K562 (cell line): ENCODE data around the gene NEDD9. TPM values are rescaled to one million over a fixed set of nuclear protein-coding genes. Genes with fewer than 3 reads are reported as not detected.

Source experiments
- ATAC-seq: fragments of 200-7000 bp; cut with Tn5 transposase; 3 replicates; pipeline ENCODE4 v1.9.1; 2020; ENCODE audit warnings: moderate library complexity
- BruUV-seq: library from RNA; stranded (reverse); fragments of 400-500 nt; replicated peaks from 2 replicates; lab custom pipeline; 2021; lab: Mats Ljungman, UMichigan
- CTCF ChIA-PET: fragments of 300-600 bp; formaldehyde crosslinking; extraction: SDS; loops from one replicate; lab custom pipeline; 2021; ENCODE audit warnings: low intra/inter-chr PET ratio; lab: Yijun Ruan, JAX
- POLR2A ChIA-PET: fragments of 300-600, 350-650 bp; sonication (Branson Sonifier 250); formaldehyde crosslinking; extraction: SDS; loops from one replicate; lab custom pipeline; 2021; ENCODE audit warnings: antibody characterized with exemption, inconsistent platforms; lab: Yijun Ruan, JAX
- DNase-seq, 4 experiments: peaks; one replicate each; pipeline versions ENCODE4 v3.0.0 to v3.0.0-alpha.2; 2011 to 2018; ENCODE audit warnings: low spot score in 3 of 4, mixed read lengths in 3 of 4; ENCODE audit errors: extremely low read depth in 1 of 4
- FAIRE-seq: peaks from 2 replicates; lab custom pipeline; 2011; peaks lifted over from hg19 to GRCh38; lab: Jason Lieb, UNC
- H2AFZ ChIP-seq: 2 replicates; pipeline ENCODE4 v1.6.0; 2011; ENCODE audit warnings: low read depth, low read length, control low read depth, inconsistent platforms
- H3K27ac ChIP-seq: fragments of 200-600 bp; 3 replicates; pipeline ENCODE4 v1.8.0; 2011; ENCODE audit warnings: low read depth, mild to moderate bottlenecking, control low read depth, inconsistent platforms, low read length, moderate library complexity, mixed read lengths; ENCODE audit errors: extremely low read depth
- H3K27me3 ChIP-seq, 2 experiments: fragments of 300-600 bp in 1 of 2; 2 replicates in 1 of 2; 3 replicates in 1 of 2; pipeline versions ENCODE4 v1.6.0 to v1.8.0; 2011; ENCODE audit warnings: inconsistent platforms in 2 of 2, low read length in 2 of 2, mild to moderate bottlenecking in 1 of 2, mixed read lengths in 1 of 2, moderate library complexity in 1 of 2; ENCODE audit not compliant: control insufficient read depth in 2 of 2, insufficient read depth in 2 of 2
- H3K36me3 ChIP-seq: fragments of 300-600 bp; 3 replicates; pipeline ENCODE4 v1.8.0; 2011; ENCODE audit warnings: mild to moderate bottlenecking, low read length, inconsistent platforms; ENCODE audit not compliant: control insufficient read depth, insufficient read depth
- H3K4me1 ChIP-seq, 2 experiments: fragments of 200-600 bp in 1 of 2; replicated peaks in 1 of 2; 2 replicates in 1 of 2; 3 replicates in 1 of 2; pipeline versions ENCODE4 v1.5.1 to v1.8.0; 2011; ENCODE audit warnings: inconsistent platforms in 2 of 2, low read length in 2 of 2, mild to moderate bottlenecking in 1 of 2, mixed read lengths in 1 of 2, moderate library complexity in 1 of 2; ENCODE audit not compliant: control insufficient read depth in 2 of 2, insufficient read depth in 2 of 2
- H3K4me2 ChIP-seq: 2 replicates; pipeline ENCODE4 v1.6.1; 2011; ENCODE audit warnings: low read length, control low read depth, inconsistent platforms, mixed read lengths; ENCODE audit not compliant: insufficient read depth
- H3K4me3 ChIP-seq: fragments of 200-600 bp; sonication (generic), shearing (Covaris generic); 2 replicates; pipeline ENCODE4 v1.5.1; 2016; ENCODE audit warnings: control low read depth, inconsistent platforms
- H3K79me2 ChIP-seq: fragments of 200-600 bp; 3 replicates; pipeline ENCODE4 v1.8.0; 2011; ENCODE audit warnings: low read length, inconsistent platforms; ENCODE audit not compliant: control insufficient read depth, insufficient read depth
- H3K9ac ChIP-seq, 2 experiments: 2 replicates each; pipeline versions ENCODE4 v1.6.0 to v1.6.1; 2011; ENCODE audit warnings: low read depth in 2 of 2, low read length in 2 of 2, control low read depth in 1 of 2, inconsistent platforms in 1 of 2, mild to moderate bottlenecking in 1 of 2, mixed read lengths in 1 of 2; ENCODE audit not compliant: insufficient read depth in 1 of 2
- H3K9me1 ChIP-seq: one replicate; pipeline ENCODE4 v1.6.0; 2011; ENCODE audit warnings: inconsistent platforms, mild to moderate bottlenecking, low read length, moderate library complexity; ENCODE audit not compliant: control insufficient read depth, insufficient read depth
- H3K9me3 ChIP-seq: replicated peaks from 2 replicates; pipeline ENCODE4 v1.5.1; 2011; ENCODE audit warnings: low read depth, low read length, inconsistent platforms; ENCODE audit not compliant: control insufficient read depth, insufficient read depth
- H4K20me1 ChIP-seq: replicated peaks from 2 replicates; pipeline ENCODE4 v1.6.1; 2011; ENCODE audit warnings: low read length, inconsistent platforms, mixed read lengths; ENCODE audit not compliant: control insufficient read depth, insufficient read depth
- CSDE1 ChIP-seq, 2 experiments: fragments of 450-650 bp; IDR thresholded peaks; 2 replicates each; pipeline ENCODE4 v1.6.1; 2016; ENCODE audit warnings: mild to moderate bottlenecking in 1 of 2
- ILK ChIP-seq: fragments of 450-650 bp; IDR thresholded peaks from 2 replicates; pipeline ENCODE4 v1.6.1; 2016; ENCODE audit warnings: missing genetic modification characterization, low read depth, mild to moderate bottlenecking, missing compliant biosample characterization, moderate library complexity, borderline replicate concordance
- MAFK ChIP-seq: IDR thresholded peaks from 2 replicates; pipeline ENCODE4 v1.6.1; 2011; ENCODE audit warnings: low read length, improper control_type of control experiment
- RCOR1 ChIP-seq, 2 experiments: IDR thresholded peaks; 2 replicates each; pipeline ENCODE4 v1.6.1; 2012; ENCODE audit warnings: low read depth in 2 of 2, low read length in 2 of 2, borderline replicate concordance in 1 of 2, improper control_type of control experiment in 1 of 2
- ZNF354B ChIP-seq: fragments of 250-450 bp; sonication (Bioruptor Pico); IDR thresholded peaks from 2 replicates; pipeline ENCODE4 v1.4.0; 2020
- ZNF589 ChIP-seq: fragments of 200-800 bp; sonication (Bioruptor generic); IDR thresholded peaks from 2 replicates; pipeline ENCODE4 v1.6.1; 2016; ENCODE audit warnings: low read depth, missing genetic modification characterization, missing compliant biosample characterization
- WGBS: fragments of 100-300 bp; shearing (Covaris generic); methylation state at CpG from one replicate; pipeline ENCODE4 v1.1.6; 2016; ENCODE audit warnings: low coverage, mixed read lengths; ENCODE audit not compliant: insufficient coverage; ENCODE audit errors: missing lambda C conversion rate; 5-methylcytosine and 5-hydroxymethylcytosine counted together
- in situ Hi-C: fragments of 300-500 bp; cut with MboI; formaldehyde crosslinking; loops from 4 replicates; pipeline ENCODE4 v1.15.0; 2018; ENCODE audit warnings: inconsistent platforms, mixed read lengths
- intact Hi-C: fragments of 100-400 bp; cut with micrococcal nuclease; formaldehyde crosslinking; loops from 2 replicates; pipeline ENCODE4 v1.14.2; 2022
- polyA plus RNA-seq, 8 experiments: library from polyadenylated mRNA; depleted of rRNA in 4 of 8; stranded (reverse) in 5 of 8; unstranded in 3 of 8; fragments of >200 nt; fragmentation: Nextera tagmentation in 2 of 8; fragmentation: Illumina TruSeq in 1 of 8; extraction: Ambion mirVana in 2 of 8; extraction: Trizol in 1 of 8; gene quantifications; 2 replicates each; pipeline versions ENCODE4 v1.2.1 to v1.2.3, GENCODE V29; 2011 to 2014; ENCODE audit warnings: inconsistent platforms in 1 of 8, missing spikeins in 1 of 8
- total RNA-seq, 7 experiments: library from RNA; depleted of rRNA in 6 of 7; stranded (reverse); fragments of >200 nt in 6 of 7; fragmentation: Illumina TruSeq in 2 of 7; extraction: Trizol in 2 of 7; gene quantifications; 2 replicates each; pipeline versions ENCODE4 v1.2.1 to v1.2.3, GENCODE V29; 2011 to 2021; ENCODE audit warnings: low replicate concordance in 1 of 7
- TF ChIP-seq, protein P1 (sequence below): IDR thresholded peaks from 2 replicates; pipeline ENCODE4 v1.6.1; 2016; ENCODE audit warnings: missing genetic modification characterization, missing compliant biosample characterization

NEDD9 gene
- total and polyA plus RNA-seq, 9 of the 15 experiments (the other 6 are each of a cell fraction or from before 2014, with no cell fraction given), result 0.04 to 0.18 (median 0.15) TPM; not detected in 6

DNA sequence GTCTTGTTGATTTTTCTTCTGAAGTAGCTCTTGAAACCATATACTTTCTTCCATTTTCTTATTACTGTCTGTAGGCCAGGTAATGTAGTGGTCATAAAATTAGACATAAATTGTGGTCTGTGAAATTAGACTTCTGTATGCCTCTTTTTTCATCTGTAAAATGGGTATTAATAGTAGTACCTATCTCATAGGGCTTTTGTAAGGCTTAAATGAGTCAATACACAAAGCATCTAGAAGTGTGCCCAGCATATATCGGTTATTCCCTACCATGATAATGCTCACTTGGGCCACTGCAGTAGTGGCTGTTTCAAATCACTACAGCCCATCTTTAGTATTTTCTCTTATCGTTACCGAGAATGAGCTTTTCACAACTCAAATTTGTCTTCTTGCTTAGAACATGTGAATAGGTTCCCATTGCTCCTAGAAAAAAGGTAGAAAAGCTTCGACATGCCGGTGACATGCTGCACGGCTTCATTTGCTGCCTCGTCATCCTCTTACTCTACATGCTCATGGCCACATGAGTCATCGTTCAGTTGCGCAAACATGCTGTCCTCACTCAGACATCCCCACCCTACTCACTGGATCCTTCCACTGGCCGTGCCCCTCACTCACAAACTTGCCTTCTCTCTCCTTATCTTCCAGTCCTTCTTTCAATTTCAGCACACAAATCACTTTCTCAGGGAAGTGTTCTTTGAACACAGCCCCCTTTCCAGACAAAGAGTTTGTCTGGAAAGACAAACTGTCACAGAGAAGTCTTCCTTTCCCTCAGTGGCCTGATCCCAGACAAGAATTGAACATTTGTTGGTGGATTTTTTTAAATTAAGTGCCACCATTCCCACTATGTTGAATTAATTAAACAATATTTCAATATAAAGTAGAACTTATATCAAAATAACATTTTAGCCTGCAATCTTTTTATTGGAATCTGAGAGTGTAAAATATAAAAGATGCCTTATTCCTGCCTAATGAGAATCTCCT lies 88.8 kb downstream of the NEDD9 start (continued):
- TF ChIP-seq CSDE1 (IDR thresholded peaks at IDR 0.05) (no peak), RCOR1 (IDR thresholded peaks at IDR 0.05; ENCODE audit: borderline replicate concordance in 1 of 2, low read depth in 2 of 2, low read length in 2 of 2) (peak in 1 of 2 experiments; percentile 90; a peak in 2 of 4 replicates), ZNF589 (CRISPR knock-in tag) (0 out of 2 replicates have a peak, but pooled peaks have one; percentile 59)

GRCh38 chr6:11142296-11143027 lies 90.0 kb downstream of the NEDD9 start:
- no peak overlapping the region for H3K4me3 ChIP-seq
- H3K36me3 ChIP-seq, result no peaks in the 10 kb centered on the region
- no peak overlapping the region for H3K9ac ChIP-seq
- intact Hi-C loops (loop anchor here (5.0 to 10.0 kb wide), 3 partner anchors 45 to 188 kb away; partner anchors contain the start of gene NEDD9), in situ Hi-C loops (no loop called here)
- H3K9me3 ChIP-seq, result no peaks in the 10 kb centered on the region
- H3K27ac ChIP-seq, result no peak overlapping the region
- WGBS, result 72% methylated on average over 7 of the region's 8 CpGs
- no peaks in the 10 kb centered on the region for H4K20me1 ChIP-seq
- no TSS peak for BruUV-seq
- DNase-seq, result no peak
- no peak overlapping the region for H2AFZ ChIP-seq
- H3K79me2 ChIP-seq, result no peaks in the 10 kb centered on the region
- FAIRE-seq, result no peak
- peaks cover 0 to 8% of the 10 kb centered on the region in 2 experiments; a peak in 3 of 5 replicates for H3K4me1 ChIP-seq
- POLR2A ChIA-PET, result no interaction called here
- TF ChIP-seq ZNF354B (no peak), MAFK (no peak), ILK (no peak)
- TF ChIP-seq, protein P1, sequence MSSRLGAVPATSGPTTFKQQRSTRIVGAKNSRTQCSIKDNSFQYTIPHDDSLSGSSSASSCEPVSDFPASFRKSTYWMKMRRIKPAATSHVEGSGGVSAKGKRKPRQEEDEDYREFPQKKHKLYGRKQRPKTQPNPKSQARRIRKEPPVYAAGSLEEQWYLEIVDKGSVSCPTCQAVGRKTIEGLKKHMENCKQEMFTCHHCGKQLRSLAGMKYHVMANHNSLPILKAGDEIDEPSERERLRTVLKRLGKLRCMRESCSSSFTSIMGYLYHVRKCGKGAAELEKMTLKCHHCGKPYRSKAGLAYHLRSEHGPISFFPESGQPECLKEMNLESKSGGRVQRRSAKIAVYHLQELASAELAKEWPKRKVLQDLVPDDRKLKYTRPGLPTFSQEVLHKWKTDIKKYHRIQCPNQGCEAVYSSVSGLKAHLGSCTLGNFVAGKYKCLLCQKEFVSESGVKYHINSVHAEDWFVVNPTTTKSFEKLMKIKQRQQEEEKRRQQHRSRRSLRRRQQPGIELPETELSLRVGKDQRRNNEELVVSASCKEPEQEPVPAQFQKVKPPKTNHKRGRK, result peak; percentile 74
- H3K27me3 ChIP-seq, result peaks cover 0 to 10% of the 10 kb centered on the region in 2 experiments; a peak in 2 of 5 replicates
- H3K4me2 ChIP-seq, result no peak overlapping the region
- ATAC-seq, result no peak
- no peaks in the 10 kb centered on the region for H3K9me1 ChIP-seq
- CTCF ChIA-PET, result interaction anchor here (3.5 kb wide), 1 partner anchor 353 kb away, joined by 68 read pairs; no protein-coding TSS in a partner anchor
